NCI-H345 treated with DMSO at 0.1 percent for 48 hours (cell line): ENCODE measurements around the gene THAP2.
"Not testable (repeated sequence)": the region's sequence is repeated elsewhere in the genome, so short reads cannot be mapped to it uniquely, and the experiment has no call there.

Experiments
- DNase-seq: peaks from one replicate; lab custom pipeline; 2025; ENCODE audit not compliant: unreplicated experiment; lab: John Stamatoyannopoulos, UW

THAP2 gene

DNA sequence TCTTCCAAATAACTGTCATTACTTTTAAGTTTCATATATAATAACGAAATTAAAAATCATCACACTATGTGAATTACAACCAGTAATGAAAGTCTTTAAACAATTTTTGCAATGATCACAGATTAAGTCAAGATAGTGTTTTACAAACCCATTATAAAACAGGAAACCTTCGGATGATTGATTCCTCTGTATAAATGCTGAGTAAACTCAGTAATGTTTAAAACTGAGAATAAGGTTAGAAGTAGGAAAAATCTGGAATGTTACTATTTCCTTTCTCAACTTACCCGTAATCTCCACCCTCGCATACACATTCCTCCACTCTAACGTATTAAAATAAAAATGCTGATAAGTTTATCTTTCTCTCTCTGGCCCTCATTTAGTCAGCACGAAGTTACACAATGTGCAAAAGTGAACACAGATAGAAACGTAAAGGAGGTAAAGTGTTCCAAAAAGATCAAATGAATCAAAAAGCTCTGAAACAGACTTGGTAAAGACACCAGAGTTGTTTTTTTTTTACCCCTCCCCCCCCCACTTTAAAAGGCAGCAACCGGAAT lies 2.0 kb upstream of the THAP2 start:
- DNase-seq: no peak

DNA sequence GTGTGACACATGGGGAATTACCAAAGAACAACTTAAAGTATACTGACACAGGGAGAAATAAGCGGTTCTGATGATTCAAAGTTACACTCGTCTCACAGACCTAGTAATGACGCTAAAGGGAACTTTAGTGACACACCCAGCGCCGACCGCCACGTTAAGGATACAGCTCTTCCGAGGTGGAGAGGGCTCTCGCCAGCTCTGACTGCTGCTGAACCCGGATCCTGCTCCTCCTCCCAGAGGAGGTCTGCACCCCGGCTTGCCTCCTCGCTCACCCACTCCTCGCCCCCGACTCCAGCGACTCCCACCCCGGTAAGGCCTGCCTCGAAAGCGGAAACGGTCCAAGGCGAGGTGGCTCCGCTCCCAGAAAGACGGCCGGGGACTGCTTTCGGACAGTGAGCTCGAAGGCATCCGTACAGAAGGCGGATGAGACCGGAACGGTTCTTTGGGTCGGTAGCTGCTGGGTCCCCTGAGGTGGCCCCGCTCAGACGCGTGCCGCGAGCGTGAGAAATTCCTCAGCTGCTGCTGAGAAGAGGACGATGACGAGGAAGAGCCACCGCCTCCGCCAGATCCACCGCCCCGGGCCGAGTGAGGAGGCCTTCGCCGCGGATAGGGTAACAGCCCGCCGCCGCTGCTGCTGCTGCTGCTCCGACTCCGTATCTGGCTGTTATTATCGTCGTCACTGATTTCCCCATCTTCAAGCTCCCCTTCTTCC lies 1.1 kb upstream of the THAP2 start:
- DNase-seq: no peak

DNA sequence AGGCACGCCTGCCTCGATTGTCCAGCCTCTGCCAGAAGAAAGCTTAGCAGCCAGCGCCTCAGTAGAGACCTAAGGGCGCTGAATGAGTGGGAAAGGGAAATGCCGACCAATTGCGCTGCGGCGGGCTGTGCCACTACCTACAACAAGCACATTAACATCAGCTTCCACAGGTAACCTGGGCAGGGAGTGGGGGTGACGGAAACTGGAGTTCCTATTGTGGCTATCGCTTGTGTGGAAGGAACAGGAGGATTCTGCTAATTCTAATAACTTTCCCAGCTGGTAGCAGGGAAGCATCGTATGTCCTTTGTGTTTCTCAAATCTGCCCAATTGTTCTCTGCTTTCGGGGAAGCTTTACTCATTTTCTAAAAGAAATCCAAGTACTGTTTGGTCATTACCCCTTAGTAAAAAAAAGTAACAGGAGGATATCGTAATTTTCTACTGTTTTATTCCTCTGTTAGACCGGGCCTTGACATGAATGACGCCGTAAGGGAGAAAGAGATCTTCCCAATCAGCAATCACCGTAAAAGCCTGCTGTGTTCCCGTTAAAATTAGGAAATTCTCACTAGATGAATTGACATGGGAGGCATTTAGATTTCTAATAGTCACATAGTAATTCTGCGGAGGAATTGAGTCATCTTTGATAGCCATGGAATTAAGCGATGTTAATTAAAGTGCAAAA lies 449 bp downstream of the THAP2 start:
- DNase-seq: peak; percentile 62

DNA sequence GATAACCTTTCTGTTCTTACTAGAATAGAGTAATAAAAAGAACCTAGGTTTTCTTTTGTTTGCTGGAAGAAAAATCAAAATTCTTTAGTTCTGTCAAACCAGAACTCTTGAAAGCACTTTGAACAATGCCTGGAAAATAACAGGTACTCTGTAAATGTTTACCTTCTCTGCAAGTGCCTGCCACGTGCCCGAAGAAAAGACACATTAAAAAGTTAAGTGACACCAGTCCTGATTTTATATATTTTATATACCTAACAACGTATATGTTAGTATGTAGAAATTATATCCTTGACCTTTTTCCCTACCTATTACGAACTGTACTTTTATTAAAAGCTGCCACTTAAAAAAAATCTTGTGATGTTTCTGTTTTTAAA lies 976 bp downstream of the THAP2 start:
- no peak for DNase-seq

DNA sequence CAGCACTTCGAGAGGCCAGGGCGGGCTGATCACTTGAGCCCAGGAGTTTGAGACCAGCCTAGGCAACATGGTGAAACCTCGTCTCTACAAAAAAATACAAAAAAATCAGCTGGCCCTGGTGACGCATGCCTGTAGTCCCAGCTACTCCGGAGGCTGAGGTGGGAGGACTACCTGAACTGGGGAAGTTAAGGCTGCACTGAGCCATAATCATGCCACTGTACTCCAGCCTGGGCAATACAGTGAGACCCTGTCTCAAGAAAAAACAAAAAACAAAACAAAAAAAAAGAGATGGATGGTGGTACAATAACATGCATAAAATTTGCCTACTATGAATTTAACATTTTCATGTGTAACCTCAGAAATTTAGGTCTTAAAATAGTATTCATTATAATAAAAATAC lies 2.2 kb downstream of the THAP2 start:
- no peak for DNase-seq

DNA sequence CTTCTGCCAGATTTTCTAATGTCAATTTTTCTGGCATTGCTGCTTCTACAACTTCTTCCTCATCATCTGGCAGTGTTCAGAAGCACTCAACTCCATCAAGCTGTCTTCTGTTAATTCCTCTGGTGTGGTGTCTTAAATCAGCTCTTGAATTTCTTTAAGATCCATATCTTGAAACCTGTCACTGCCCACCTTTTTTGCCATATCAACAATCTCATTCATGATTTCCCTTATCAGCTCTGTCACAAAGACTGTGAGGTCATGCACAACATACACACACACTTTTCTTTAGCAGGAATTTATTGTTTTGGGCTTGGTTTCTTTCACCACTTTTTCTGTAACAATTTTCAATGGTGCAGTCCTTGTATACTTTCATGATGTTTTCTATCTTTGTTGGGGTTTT lies 7.2 kb downstream of the THAP2 start:
- no peak for DNase-seq

DNA sequence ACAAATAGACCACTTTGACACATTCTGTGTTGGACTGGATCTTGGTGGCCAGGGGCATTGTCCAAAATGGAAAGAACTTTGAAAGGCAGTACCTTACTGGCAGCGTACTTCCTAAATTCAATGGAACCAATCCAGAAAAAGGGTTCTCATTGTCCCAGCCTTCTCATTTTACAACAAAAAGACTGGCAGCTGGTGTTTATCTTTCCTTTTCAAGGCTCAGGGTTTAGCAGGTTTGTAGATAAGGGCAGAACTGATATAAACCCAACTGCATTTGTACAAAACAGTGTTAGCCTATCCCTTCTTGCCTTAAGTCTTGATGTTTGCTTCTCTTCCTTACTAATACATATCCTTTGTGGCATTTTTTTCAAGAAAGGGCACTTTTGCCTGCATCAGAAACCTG lies 7.7 kb downstream of the THAP2 start:
- no peak for DNase-seq

DNA sequence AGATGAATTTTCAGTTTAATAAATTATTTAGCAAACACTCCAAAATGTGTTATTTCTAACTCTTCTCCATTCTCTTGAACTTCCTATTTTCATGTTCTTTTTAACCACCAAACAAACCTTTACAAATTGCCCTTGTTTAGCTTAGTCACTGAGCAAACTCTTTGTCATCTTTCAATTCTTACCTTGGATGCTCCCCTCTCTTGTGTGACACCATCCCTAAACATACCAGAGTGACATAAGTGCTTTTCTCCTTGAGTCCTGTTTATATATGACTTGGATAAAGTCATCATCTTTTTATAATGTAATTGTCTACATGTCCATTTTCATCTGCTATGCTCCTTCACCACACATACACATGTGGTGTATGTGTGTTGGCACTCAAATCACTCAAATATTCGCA lies 18.4 kb downstream of the THAP2 start:
- DNase-seq: no peak

DNA sequence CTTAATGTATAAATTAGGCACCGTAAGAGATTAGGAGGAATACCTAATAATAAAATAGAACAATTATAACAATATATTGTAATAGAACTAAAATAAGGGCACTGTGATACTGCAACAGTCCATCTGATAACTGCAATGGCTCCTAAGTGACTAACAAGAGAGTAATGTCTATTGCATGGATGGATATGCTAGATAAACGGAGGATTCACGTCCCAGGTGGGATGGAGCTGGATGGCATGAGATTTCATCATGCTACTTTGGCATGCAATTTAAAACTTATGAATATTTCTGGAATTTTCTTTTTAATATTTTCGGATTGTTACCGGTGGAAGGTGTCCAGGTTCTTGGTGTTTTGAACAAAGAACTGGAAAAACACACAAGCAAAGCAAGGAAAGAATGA lies 19.5 kb downstream of the THAP2 start:
- no peak for DNase-seq

DNA sequence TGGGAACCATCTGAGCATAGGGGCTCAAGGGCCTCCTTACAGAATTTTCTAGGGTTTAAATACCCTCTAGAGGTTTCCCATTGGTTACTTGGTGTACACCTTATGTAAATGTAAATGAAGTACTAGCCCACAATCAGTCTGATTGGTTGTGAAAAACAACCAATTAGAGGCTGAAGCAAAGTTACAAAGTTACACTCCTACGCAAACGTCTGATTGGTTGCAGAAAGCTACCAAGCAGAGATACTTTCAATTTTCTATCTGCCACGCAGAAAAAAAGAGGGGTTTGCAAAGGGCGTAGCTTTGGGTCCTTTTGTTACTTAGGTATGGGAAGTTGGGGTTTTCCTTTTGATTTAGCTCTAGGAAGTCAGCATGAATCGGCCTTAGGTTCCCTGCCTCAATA lies 20.0 kb downstream of the THAP2 start:
- DNase-seq: no peak

DNA sequence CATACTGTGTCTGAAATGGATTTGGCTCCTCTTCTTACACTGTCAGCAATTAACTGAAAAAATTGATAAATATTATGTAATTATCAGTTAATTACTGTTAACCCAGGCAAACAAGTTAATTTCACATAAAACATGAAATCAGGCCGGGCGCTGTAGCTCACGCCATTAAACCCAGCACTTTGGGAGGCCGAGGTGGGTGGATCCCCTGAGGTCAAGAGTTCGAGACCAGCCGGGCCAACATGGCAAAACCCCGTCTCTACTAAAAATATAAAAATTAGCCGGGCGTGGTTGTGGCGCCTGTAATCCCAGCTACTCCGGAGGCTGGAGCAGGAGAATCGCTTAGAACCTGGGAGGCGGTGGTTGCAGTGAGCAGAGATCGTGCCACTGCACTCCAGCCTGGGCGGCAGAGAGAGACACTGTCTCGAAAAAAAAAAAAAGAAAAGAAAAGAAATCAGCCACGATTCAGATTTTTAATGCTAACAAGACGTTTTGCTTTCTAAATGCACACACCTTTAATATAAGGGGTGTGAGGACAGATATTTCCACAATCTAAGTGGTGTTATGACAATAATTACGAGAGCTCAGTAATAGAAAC lies 21.3 kb downstream of the THAP2 start:
- no peak for DNase-seq

DNA sequence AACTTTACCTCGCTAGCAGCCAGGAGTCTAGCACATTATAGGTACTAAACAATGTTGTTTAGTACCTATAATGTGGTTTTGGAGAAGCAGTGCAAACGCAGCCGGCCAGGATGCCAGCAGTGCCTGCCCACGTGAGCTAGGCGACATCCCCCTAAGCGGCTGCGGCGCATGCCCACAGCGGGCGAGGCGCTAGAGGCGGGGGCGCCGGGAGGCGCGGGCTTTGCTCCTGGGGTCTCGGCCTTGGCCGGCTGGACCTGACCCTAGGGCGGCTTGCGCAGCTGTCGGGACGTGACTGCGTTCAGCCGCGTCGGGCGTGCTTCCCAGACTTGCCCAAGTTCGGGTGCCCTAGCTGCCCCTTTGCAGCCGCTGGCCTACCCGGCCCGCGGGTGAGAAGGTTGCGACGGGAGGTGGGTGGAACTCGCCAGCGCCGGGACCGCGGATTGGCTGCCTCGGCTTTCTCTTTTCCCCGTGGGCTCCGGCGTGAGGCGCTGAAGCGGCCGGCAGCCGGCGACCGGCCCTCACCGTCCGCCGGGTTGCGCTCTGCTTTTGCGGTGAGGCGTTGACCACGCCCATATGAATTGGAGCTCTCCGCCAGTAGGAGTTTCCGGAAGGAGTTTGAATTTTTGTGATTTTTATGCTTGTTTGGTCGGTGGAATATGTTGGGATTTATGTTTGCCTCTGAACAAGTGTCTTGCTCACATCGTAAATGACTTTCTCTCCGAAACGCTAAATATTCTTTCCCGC lies 22.0 kb downstream of the THAP2 start, which contains the start of gene TMEM19:
Gene TMEM19, plus strand, starts transcription at position 169 of the 744 bp plus-strand sequence. CDS start 599 bp downstream, outside the sequence.
- DNase-seq: peak; percentile 72

DNA sequence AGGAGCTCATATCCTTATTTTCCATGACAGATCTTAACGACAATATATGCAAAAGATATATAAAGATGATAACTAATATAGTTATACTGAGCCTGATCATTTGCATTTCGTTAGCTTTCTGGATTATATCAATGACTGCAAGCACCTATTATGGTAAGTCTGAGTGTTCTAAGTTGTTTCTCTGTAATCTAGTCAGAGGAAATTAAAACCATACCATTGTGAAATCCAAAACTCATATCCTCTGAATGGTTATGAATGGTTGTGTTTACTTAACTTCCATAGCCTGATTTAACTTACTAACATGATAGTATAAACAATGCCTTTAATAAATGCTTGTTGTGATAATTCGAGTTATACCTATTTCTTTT lies 22.5 kb downstream of the THAP2 start:
- no peak for DNase-seq

DNA sequence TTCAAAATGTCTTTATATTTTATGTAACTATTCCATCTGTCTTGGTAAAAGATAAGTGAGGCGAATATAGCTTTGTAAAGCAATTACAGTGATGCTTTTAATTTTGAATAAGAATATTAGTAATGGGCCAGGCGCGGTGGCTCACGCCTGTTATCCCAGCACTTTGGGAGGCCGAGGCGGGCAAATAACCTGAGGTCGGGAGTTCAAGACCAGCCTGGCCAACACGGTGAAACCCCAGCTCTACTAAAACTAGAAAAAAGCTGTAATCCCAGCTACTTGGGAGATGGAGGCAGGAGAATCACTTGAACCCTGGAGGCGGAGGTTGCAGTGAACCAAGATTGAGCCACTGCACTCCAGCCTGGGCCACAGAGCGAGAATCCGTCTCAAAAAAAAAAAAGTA lies 23.1 kb downstream of the THAP2 start:
- not testable (repeated sequence) for DNase-seq

DNA sequence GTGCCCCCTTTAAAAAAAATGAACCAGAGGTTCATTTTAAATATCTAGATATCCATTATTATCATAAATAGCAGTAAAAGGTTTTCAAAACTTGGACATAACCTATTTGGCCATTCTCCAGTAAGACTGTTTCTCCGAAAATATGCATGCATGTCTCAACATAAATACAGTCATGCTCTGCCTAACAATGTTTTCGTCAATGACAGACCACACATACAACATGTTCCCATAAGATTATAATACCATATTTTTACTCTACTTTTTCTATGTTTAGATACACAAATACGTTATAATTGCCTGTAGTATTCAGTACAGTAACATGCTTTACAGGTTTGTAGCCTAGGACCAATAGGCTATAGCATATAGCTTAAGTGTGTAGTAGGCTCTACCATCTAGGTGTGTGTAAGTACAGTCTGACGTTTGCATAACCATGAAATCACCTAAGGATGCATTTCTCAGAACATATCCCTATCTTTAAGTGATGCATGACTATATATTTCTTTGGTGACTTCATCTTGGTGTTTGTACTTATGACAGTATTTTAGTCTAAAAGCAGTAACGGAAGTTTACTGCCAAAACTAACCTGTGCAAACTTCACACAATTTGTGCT lies 25.0 kb downstream of the THAP2 start:
- DNase-seq: no peak

DNA sequence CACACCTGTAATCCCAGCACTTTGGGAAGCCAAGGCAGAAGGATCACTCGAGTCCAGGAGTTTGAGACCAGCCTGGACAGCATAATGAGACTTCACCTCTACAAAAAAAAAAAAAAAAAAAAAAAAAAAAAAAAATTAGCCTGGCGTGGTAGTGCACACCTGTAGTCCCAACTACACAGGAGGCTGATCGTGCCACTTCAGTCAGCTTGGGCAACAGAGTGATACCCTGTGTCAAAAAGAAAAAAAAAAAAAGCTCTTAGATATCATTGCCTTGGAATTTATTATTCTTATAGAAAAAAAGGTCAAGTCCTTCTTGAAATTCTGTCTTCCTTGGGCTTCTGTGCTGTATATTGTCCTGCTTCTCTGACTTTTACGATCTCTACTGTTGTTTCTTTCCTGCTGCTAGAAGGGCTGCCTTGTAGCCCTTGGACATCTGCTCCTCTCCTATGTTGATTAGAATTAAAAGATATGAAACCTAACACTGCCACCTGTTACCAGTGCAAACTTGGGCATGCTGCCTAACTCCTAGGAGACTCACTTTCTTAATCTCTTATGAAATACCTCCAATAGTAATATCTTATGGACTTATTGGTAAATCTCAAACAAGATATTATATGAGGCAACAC lies 27.5 kb downstream of the THAP2 start:
- no peak for DNase-seq

DNA sequence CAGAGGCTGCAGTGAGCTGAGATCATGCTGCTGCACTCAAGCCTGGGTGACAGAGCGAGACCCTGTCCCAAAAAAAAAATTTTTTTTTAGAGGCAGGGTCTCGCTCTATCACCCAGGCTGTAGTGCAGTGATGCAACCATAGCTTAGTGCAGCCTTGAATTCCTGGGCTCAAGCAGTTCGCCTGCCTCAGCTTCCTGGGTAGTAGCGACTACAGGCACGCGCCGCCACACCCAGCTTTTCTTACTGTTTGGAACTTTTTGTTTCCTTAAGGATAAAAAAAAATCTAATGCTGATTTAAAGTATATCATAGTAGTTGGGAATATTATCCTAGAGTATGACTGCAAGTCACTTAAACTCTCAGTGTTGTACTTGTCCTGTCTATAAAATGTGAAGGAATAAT lies 29.0 kb downstream of the THAP2 start:
- no peak for DNase-seq

DNA sequence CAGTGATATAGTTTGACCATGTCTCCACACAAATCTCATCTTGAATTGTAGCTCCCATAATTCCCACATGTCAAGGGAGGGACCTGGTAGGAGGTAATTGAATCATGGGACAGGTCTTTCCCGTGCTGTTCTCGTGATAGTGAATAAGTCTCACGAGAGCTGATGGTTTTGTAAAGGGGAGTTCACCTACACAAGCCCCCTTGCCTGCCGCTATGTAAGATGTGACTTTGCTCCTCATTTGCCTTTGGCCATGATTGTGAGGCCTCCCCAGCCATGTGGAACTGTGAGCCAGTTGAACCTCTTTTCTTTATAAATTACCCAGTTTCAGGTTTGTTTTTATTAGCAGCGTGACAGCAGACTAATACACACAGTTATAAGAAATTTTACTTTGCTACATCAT lies 29.6 kb downstream of the THAP2 start:
- DNase-seq: not testable (repeated sequence)

DNA sequence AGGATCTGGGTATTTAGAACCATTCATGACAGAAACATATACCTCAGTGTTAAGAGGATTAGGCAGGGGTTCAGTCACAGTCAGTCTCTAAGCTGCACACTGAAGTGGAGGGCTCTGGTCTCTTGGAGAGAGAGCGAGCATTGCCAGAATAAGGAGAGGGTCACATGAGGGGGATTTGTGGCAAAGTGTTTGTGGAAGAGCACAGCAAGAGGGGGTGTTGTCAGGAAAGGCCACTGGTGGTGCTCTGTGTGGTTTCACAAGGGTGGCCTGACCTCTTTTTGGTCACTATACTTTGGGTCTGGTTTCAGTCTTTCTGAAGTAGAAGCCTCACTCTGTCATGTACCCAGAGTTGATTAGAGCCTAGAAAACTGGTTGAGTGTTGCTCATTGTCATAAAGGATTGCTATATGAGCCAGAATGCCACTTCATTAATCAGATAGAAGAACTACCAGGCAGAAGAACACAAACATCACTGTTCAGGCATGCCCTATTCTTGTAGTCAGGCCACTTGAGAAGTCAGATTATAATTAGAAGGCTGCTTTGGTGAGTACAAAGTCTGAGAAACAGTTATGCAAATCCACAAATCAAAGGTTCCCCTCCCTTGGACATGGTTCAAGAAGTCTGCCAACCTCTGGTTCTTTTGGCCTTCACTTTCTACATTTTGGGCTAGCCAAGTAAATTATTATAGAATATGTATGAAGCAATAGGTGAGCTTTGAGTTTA lies 30.2 kb downstream of the THAP2 start:
- DNase-seq: no peak

DNA sequence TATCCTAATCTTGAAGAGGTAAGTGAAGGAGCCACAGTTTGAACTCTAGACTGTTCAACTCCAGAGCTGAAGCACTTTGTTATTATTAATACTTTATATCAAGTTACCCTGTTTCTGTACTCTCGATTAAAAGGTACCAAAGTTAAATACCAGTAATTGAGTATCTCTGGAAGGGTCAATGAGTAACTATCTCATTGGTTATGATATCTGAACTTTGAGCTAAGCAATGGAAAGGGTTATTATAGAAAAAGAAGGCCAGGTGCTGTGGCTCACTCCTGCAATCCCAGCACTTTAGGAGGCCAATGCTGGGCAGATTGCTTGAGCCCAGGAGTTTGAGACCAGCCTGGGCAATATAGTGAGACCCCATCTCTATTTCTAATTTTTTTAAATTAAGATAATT lies 31.7 kb downstream of the THAP2 start:
- DNase-seq: no peak
